GM12874 (cell line): Measurements from ENCODE around the gene PIGX.

ENCODE experiments used
- CTCF ChIP-seq: IDR thresholded peaks from 2 replicates; pipeline ENCODE4 v1.5.1; 2011; ENCODE audit warnings: low read depth, mild to moderate bottlenecking, control low read depth, low read length, moderate library complexity; ENCODE audit not compliant: insufficient read depth

The PIGX gene

GRCh38 chr3:196694202-196694638 is 18.0 kb upstream of the PIGX start:
- TF ChIP-seq CTCF = no peak

DNA sequence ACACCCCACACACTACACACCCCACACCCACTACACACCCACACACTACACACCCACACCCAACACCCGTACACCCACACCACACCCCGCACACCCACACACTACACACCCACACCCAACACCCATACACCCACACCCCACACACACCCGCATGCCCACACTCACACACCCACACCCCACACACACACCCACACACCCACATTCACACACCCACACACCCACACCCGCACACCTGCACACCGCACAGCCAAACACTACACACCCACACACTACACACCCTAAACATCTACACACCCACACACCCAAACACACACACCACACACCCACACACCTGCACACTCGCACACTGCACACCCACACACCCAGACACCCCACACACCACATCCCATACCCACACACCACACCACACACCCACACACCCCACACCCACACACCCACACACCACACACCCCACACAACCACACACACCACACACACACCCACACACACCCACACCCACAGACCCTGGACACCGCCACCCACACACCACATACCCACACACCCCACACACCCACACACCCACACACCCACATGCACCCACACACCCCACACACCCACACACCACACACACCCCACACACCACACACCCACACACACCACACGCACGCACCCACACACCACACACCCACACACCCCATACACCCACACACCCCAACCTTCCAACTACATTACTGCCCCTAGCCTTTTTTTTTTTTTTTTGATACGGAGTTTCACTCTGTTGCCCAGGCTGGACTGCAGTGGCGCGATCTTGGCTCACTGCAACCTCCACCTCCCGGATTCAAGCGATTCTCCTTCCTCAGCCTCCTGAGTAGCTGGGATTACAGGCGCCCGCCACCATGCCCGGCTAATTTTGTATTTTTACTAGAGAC is 17.0 kb upstream of the PIGX start:
- no peak for TF ChIP-seq CTCF

- TF ChIP-seq CTCF = no peak
These were observed 16.3 kb upstream of the PIGX start for GRCh38 chr3:196695849-196696226.

- TF ChIP-seq CTCF = no peak
These were observed 14.9 kb upstream of the PIGX start for GRCh38 chr3:196697270-196697669.

- TF ChIP-seq CTCF = no peak
These were observed 12.4 kb upstream of the PIGX start for GRCh38 chr3:196699749-196700148.

DNA sequence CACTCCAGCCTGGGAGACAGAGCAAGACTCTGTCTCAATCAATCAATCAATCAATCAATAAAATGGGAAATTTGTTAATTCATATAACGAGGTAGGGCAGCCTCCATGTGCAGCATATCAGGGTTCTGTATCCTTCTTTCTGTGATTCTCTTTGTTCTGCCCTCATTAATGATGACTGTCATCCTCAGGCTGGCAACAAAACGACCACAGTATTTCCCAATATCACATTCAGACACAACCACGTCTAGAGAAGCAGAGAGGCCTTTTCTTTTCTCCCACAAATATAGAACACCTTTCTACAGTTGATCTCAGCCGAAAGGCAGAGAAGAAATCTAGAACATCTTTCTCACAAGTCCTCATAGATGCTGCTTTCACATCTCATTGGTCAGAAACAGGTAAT is 11.4 kb upstream of the PIGX start:
- no peak for TF ChIP-seq CTCF

- no peak for TF ChIP-seq CTCF
These were observed 5.8 kb upstream of the PIGX start for GRCh38 chr3:196706327-196706726.
